K562 (cell line): ENCODE results near the gene KLHL18. TPM values are rescaled to one million over a fixed set of nuclear protein-coding genes. Genes with fewer than 3 reads are reported as not detected.

Experiments used
- AFF4 ChIP-seq: sonication (generic); formaldehyde crosslinking; IDR thresholded peaks from 2 replicates; pipeline ENCODE4 v1.8.0; 2023; ENCODE audit warnings: mild to moderate bottlenecking, missing genetic modification reagents
- DDX20 ChIP-seq: fragments of 450-650 bp; IDR thresholded peaks from 2 replicates; pipeline ENCODE4 v1.6.1; 2016; ENCODE audit warnings: missing genetic modification characterization, low read depth, mild to moderate bottlenecking, missing compliant biosample characterization, moderate library complexity
- GTF2A2 ChIP-seq: IDR thresholded peaks from 2 replicates; pipeline ENCODE4 v1.6.1; 2016; ENCODE audit warnings: mild to moderate bottlenecking, missing genetic modification characterization, missing compliant biosample characterization
- HNRNPK ChIP-seq: fragments of 200-400 bp; formaldehyde crosslinking; IDR thresholded peaks from one replicate; pipeline ENCODE4 v1.6.1; 2018; ENCODE audit warnings: mild to moderate bottlenecking, low read depth, low read length; ENCODE audit not compliant: poor library complexity, severe bottlenecking
- MAFK ChIP-seq: IDR thresholded peaks from 2 replicates; pipeline ENCODE4 v1.6.1; 2011; ENCODE audit warnings: low read length, improper control_type of control experiment
- NKRF ChIP-seq: fragments of 450-650 bp; IDR thresholded peaks from 2 replicates; pipeline ENCODE4 v1.6.1; 2016; ENCODE audit warnings: borderline replicate concordance
- NUFIP1 ChIP-seq: fragments of 450-650 bp; IDR thresholded peaks from 2 replicates; pipeline ENCODE4 v1.6.1; 2018; ENCODE audit not compliant: partially characterized antibody
- PYGO2 ChIP-seq: fragments of 450-650 bp; IDR thresholded peaks from 2 replicates; pipeline ENCODE4 v1.6.1; 2016; ENCODE audit warnings: mild to moderate bottlenecking, missing genetic modification characterization, moderate library complexity, missing compliant biosample characterization
- RBM34 ChIP-seq: fragments of 200-400 bp; formaldehyde crosslinking; IDR thresholded peaks from 2 replicates; pipeline ENCODE4 v1.6.1; 2018; ENCODE audit warnings: low read length, borderline replicate concordance; ENCODE audit not compliant: insufficient read depth
- SMARCE1 ChIP-seq: fragments of 450-650 bp; IDR thresholded peaks from 2 replicates; pipeline ENCODE4 v1.7.1; 2016; ENCODE audit warnings: mild to moderate bottlenecking
- TEAD4 ChIP-seq, 2 experiments: sonication (generic) in 1 of 2; formaldehyde crosslinking in 1 of 2; IDR thresholded peaks; 2 replicates each; pipeline versions ENCODE4 v1.6.1 to v1.8.0; 2012 to 2022; ENCODE audit warnings: borderline replicate concordance in 1 of 2, inconsistent platforms in 1 of 2, low read length in 1 of 2, mild to moderate bottlenecking in 1 of 2, missing genetic modification reagents in 1 of 2
- THAP12 ChIP-seq: fragments of 250-450 bp; sonication (Bioruptor Pico); IDR thresholded peaks from 2 replicates; pipeline ENCODE4 v1.9.0; 2021; ENCODE audit warnings: mild to moderate bottlenecking, inconsistent platforms
- U2AF1 ChIP-seq: fragments of 200-400 bp; formaldehyde crosslinking; optimal IDR thresholded peaks from 2 replicates; pipeline ENCODE3; 2017; ENCODE audit warnings: mild to moderate bottlenecking, low read depth, low read length, moderate library complexity
- YBX1 ChIP-seq: fragments of 450-650 bp; IDR thresholded peaks from 2 replicates; pipeline ENCODE4 v1.7.1; 2016; ENCODE audit warnings: mild to moderate bottlenecking
- ZC3H8 ChIP-seq: fragments of 450-650 bp; IDR thresholded peaks from 2 replicates; pipeline ENCODE4 v1.6.1; 2017
- ZNF12 ChIP-seq: sonication (generic); formaldehyde crosslinking; IDR thresholded peaks from 2 replicates; pipeline ENCODE4 v1.4.0; 2020; ENCODE audit warnings: mild to moderate bottlenecking, missing genetic modification reagents
- ZNF584 ChIP-seq: fragments of 200-800 bp; sonication (Bioruptor generic); IDR thresholded peaks from 2 replicates; pipeline ENCODE4 v1.6.1; 2016; ENCODE audit warnings: low read depth, mild to moderate bottlenecking, missing genetic modification characterization, missing compliant biosample characterization
- ZNF778 ChIP-seq: fragments of 450-650 bp; formaldehyde crosslinking; IDR thresholded peaks from 2 replicates; pipeline ENCODE4 v1.4.0; 2020; ENCODE audit warnings: mild to moderate bottlenecking, moderate library complexity
- polyA plus RNA-seq, 8 experiments: library from polyadenylated mRNA; depleted of rRNA in 4 of 8; stranded (reverse) in 5 of 8; unstranded in 3 of 8; fragments of >200 nt; fragmentation: Nextera tagmentation in 2 of 8; fragmentation: Illumina TruSeq in 1 of 8; extraction: Ambion mirVana in 2 of 8; extraction: Trizol in 1 of 8; gene quantifications; 2 replicates each; pipeline versions ENCODE4 v1.2.1 to v1.2.3, GENCODE V29; 2011 to 2014; ENCODE audit warnings: inconsistent platforms in 1 of 8, missing spikeins in 1 of 8
- total RNA-seq, 7 experiments: library from RNA; depleted of rRNA in 6 of 7; stranded (reverse); fragments of >200 nt in 6 of 7; fragmentation: Illumina TruSeq in 2 of 7; extraction: Trizol in 2 of 7; gene quantifications; 2 replicates each; pipeline versions ENCODE4 v1.2.1 to v1.2.3, GENCODE V29; 2011 to 2021; ENCODE audit warnings: low replicate concordance in 1 of 7
- TF ChIP-seq, protein P1 (sequence below): fragments of 250-450 bp; sonication (Bioruptor Pico); IDR thresholded peaks from 2 replicates; pipeline ENCODE4 v1.5.0; 2020; ENCODE audit warnings: mild to moderate bottlenecking

Gene KLHL18
- total and polyA plus RNA-seq, 9 of the 15 experiments (the other 6 are each of a cell fraction or from before 2014, with no cell fraction given), result 26.7 to 97.5 (median 48.7) TPM

GRCh38 chr3:47315069-47315647 lies 32.4 kb downstream of the KLHL18 start (continued):
- TF ChIP-seq, protein P1, sequence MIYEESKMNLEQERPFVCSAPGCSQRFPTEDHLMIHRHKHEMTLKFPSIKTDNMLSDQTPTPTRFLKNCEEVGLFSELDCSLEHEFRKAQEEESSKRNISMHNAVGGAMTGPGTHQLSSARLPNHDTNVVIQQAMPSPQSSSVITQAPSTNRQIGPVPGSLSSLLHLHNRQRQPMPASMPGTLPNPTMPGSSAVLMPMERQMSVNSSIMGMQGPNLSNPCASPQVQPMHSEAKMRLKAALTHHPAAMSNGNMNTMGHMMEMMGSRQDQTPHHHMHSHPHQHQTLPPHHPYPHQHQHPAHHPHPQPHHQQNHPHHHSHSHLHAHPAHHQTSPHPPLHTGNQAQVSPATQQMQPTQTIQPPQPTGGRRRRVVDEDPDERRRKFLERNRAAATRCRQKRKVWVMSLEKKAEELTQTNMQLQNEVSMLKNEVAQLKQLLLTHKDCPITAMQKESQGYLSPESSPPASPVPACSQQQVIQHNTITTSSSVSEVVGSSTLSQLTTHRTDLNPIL, result no peak
- TF ChIP-seq AFF4 (CRISPR knock-in tag) (peak; percentile 53; the same call in 1 of the 2 replicates), GTF2A2 (no peak), DDX20 (tag) (no peak), U2AF1 (no peak), ZNF778 (no peak), RBM34 (no peak), ZC3H8 (no peak), MAFK (no peak), ZNF12 (CRISPR knock-in tag) (no peak), TEAD4 (IDR thresholded peaks at IDR 0.05; ENCODE audit: low read length) (peak; percentile 98), TEAD4 (CRISPR knock-in tag; IDR thresholded peaks at IDR 0.05; ENCODE audit: borderline replicate concordance) (no peak), THAP12 (no peak), SMARCE1 (peak; percentile 96), HNRNPK (no peak), YBX1 (no peak), NKRF (no peak), NUFIP1 (peak; percentile 65), ZNF584 (no peak), PYGO2 (tag) (peak; percentile 65)
